Measurements from ENCODE around the gene GALNT18. TPM values are rescaled to one million over a fixed set of nuclear protein-coding genes. Genes with fewer than 3 reads are reported as not detected.

GALNT18 gene
- total RNA-seq, 1 experiment from 2014 or later = 1.7 TPM

GRCh38 chr11:11395126-11395525, 226.7 kb downstream of the GALNT18 start:
- H2BK15ac ChIP-seq (ENCODE audit: low read depth, low read length) = no peak overlapping the region
- peaks cover 6 to 12% of the 10 kb centered on the region in 2 experiments for H3K4me1 Mint-ChIP-seq
- no peak for TF ChIP-seq CTCF (conservative IDR thresholded peaks at IDR 0.05)

More at GRCh38 chr11:11395126-11395525, 226.7 kb downstream of the GALNT18 start:
- H3K23ac ChIP-seq (ENCODE audit: insufficient read length, low read depth, low read length) = no peak overlapping the region
- DNase-seq = no peak
- no peak overlapping the region for H3K4me3 Mint-ChIP-seq
- no peak overlapping the region for H3K9ac ChIP-seq (ENCODE audit: extremely low read depth, insufficient read length, low read length)
- no peak overlapping the region for H2BK12ac ChIP-seq (ENCODE audit: insufficient read length, low read depth, low read length)
- no peaks in the 10 kb centered on the region for H3K36me3 Mint-ChIP-seq (ENCODE audit: insufficient read depth in 1 of 3, low read depth in 3 of 3)
- H3K27ac ChIP-seq (ENCODE audit: insufficient read length, low read depth, low read length) = no peak overlapping the region
- H3K27ac Mint-ChIP-seq = no peak overlapping the region
- no peak overlapping the region for H3K14ac ChIP-seq (ENCODE audit: insufficient read depth, low read length)
- no peak overlapping the region for H2BK5ac ChIP-seq (ENCODE audit: insufficient read length, low read length)
- no peaks in the 10 kb centered on the region for H3K9me3 ChIP-seq (ENCODE audit: control insufficient read depth, low read depth, low read length)
- no peak overlapping the region for H2AFZ ChIP-seq (ENCODE audit: low read length)
- H3K23me2 ChIP-seq (ENCODE audit: insufficient read length, low read depth, low read length, poor library complexity, severe bottlenecking) = no peaks in the 10 kb centered on the region
- H2BK20ac ChIP-seq (ENCODE audit: low read depth, low read length, poor library complexity, severe bottlenecking) = no peak overlapping the region
- no peak overlapping the region for H3K4ac ChIP-seq (ENCODE audit: low read depth, low read length)
- no peak overlapping the region for H4K91ac ChIP-seq (ENCODE audit: insufficient read length, low read depth, low read length)
- no peaks in the 10 kb centered on the region for H3K4me1 ChIP-seq (ENCODE audit: insufficient read depth, low read length)
- no peaks in the 10 kb centered on the region for H3K79me1 ChIP-seq (ENCODE audit: insufficient read depth, low read depth, low read length, poor library complexity, severe bottlenecking)
- H3T11ph ChIP-seq (ENCODE audit: low read length) = no peak overlapping the region
- H3K27me3 Mint-ChIP-seq (ENCODE audit: low read depth) = peaks cover 8% of the 10 kb centered on the region
- H3K18ac ChIP-seq (ENCODE audit: insufficient read length, low read depth, low read length) = no peak overlapping the region
- H4K20me1 ChIP-seq (ENCODE audit: control insufficient read depth, insufficient read depth, insufficient read length) = no peaks in the 10 kb centered on the region
- no peaks in the 10 kb centered on the region for H3K9me3 Mint-ChIP-seq
- no peaks in the 10 kb centered on the region for H3K27me3 ChIP-seq (ENCODE audit: insufficient read depth, low read length)
- H3K79me2 ChIP-seq (ENCODE audit: insufficient read depth, low read length) = no peaks in the 10 kb centered on the region
- H2AK5ac ChIP-seq (ENCODE audit: insufficient read length, low read length) = no peak overlapping the region
- no peak overlapping the region for H4K5ac ChIP-seq (ENCODE audit: insufficient read length, low read depth, low read length)
- H4K8ac ChIP-seq (replicated peaks; ENCODE audit: insufficient read length, low read depth, low read length) = no peak overlapping the region
- WGBS (ENCODE audit: extremely low coverage, insufficient read length, low lambda C conversion rate) = no CpG with 5 or more reads among the region's 2 CpGs
- H3K56ac ChIP-seq (ENCODE audit: insufficient read length, low read depth, low read length) = no peak overlapping the region
- H3K4me2 ChIP-seq (ENCODE audit: insufficient read depth, insufficient read length, low read length) = no peak overlapping the region
- H2BK120ac ChIP-seq (ENCODE audit: low read depth, low read length, poor library complexity, severe bottlenecking) = no peak overlapping the region
